ENCODE measurements around the gene ANKUB1. TPM values are rescaled to one million over a fixed set of nuclear protein-coding genes. Genes with fewer than 3 reads are reported as not detected.

Gene ANKUB1
- total RNA-seq, 4 donors from 2014 or later, result not detected

- H3K4me3 ChIP-seq (replicated peaks in 1 of 3), result no peak overlapping the region
- DNase-seq, result no peak
- no peaks in the 10 kb centered on the region for H3K36me3 ChIP-seq
- 90 to 93% methylated on average over 11 to 14 of the region's 38 CpGs for WGBS, 2 donors
- H3K27ac ChIP-seq, result no peak overlapping the region
- TF ChIP-seq POLR2A (IDR thresholded peaks at IDR 0.05) (no peak), CTCF (IDR thresholded peaks at IDR 0.05) (no peak)
- no peaks in the 10 kb centered on the region for H3K4me1 ChIP-seq
- intact Hi-C loops (cut with DNase I), result loop anchor here (10.0 kb wide), 1 partner anchor 49 kb away; no protein-coding TSS in a partner anchor
- H3K27me3 ChIP-seq, result no peaks in the 10 kb centered on the region
- H3K9me3 ChIP-seq, result no peaks in the 10 kb centered on the region
Observed at GRCh38 chr3:149713730-149714654, 78.4 kb downstream of the ANKUB1 start.

Small RNA genes within 50 kb of the gene (small RNA-seq; reads per million reads assigned to genes)
- not detected for gene RNU6-507P

Other genes starting within 250 kb of the ANKUB1 start
- gene WWTR1, start 134.5 kb downstream of the ANKUB1 start, total RNA-seq, result 10 to 100 TPM; 56.7 to 87.6 (median 78.5) TPM
- gene COMMD2, start 40.1 kb downstream of the ANKUB1 start, total RNA-seq, result 10 to 100 TPM; 36.4 to 56.5 (median 45.6) TPM
- gene RNF13, start 20.7 kb upstream of the ANKUB1 start, total RNA-seq, result 100 to 1,000 TPM; 106 to 161 (median 127) TPM
- gene PFN2, start 178.3 kb upstream of the ANKUB1 start, total RNA-seq, result 100 to 1,000 TPM in 3 of 4 donors, 10 to 100 TPM in 1; 96.1 to 114 (median 111) TPM

All from thyroid gland (tissue), 4 donors.